Fibroblast of upper back skin (primary cell): Measurements from ENCODE around the gene FRYL.
"Not testable (repeated sequence)": the region's sequence is repeated elsewhere in the genome, so short reads cannot be mapped to it uniquely, and the experiment has no call there.

Experiments
- DNase-seq: peaks from one replicate; pipeline ENCODE4 v3.0.0-alpha.2; 2013

Gene FRYL

DNA sequence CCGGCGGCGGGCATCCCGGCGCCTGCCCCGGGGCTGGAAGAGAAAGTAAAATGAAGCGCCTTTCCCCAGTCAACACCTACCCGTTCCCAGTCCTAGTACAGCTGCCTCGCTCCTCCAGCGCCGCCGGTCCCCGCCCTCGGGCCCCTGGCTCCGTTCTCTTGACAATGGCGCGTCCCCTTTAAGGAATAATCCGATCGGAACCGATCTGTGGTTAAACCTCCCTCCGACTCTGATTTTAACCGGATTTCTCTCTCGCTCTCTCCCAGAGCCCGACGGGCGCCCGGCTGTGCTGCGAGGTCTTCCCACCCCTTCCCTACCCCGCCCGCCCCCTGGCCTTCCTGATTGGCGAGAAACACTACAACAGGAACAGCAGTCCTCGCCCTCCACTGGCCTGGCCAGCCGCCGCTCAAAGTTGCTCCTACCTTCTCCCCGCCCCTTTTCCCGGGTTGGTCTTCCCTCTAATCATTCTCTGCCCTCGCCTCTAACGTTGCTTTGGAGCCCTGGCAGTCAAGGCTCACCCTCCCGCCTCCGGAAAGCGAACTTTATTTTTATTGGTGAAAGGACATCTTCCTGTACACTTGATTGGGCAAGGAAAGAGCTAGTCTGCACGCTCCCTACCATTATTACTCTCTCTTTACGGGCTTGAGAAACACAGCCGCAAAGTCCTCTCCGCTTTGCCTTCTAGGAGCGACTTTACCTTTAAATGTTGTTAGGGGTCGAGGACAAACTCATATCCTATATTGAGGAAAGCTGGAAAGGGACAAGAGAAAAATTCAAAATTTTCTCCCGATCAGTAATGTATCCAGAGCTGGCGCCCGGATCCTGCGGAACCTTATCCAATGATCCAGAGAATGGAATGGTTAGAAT is at the start of gene FRYL:
Gene FRYL (minus strand): TSS at position 282 of the 867 bp plus-strand sequence. CDS start 145,869 bp downstream, outside the sequence.
- peak; percentile 100 for DNase-seq

- no peak for DNase-seq
Observed at GRCh38 chr4:48827622-48828021, 47.5 kb upstream of the FRYL start.

DNA sequence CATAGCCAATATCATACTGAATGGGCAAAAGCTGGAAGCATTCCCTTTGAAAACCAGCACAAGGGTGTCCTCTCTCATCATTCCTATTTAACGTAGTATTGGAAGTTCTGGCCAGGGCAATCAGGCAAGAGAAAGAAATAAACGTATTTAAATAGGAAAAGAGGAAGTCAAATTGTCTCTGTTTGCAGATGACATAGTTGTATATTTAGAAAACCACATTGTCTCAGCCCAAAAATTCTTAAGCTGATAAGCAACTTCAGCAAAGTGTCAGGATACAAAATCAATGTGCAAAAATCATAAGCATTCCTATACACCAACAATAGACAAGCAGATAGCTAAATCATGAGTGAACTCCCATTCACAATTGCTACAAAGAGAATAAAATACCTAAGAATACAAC is 41.4 kb upstream of the FRYL start:
- not testable (repeated sequence) for DNase-seq

GRCh38 chr4:48816971-48817370 is 36.9 kb upstream of the FRYL start:
- no peak for DNase-seq

- DNase-seq: not testable (repeated sequence)
Observed at GRCh38 chr4:48816297-48816696, 36.2 kb upstream of the FRYL start.

GRCh38 chr4:48815483-48815882 is 35.4 kb upstream of the FRYL start:
- DNase-seq: no peak

- DNase-seq: no peak
Observed at GRCh38 chr4:48813964-48814363, 33.9 kb upstream of the FRYL start.

GRCh38 chr4:48812866-48813265 is 32.8 kb upstream of the FRYL start:
- no peak for DNase-seq

GRCh38 chr4:48804584-48805301 is 24.7 kb upstream of the FRYL start:
- DNase-seq: no peak

GRCh38 chr4:48801016-48801715 is 21.1 kb upstream of the FRYL start:
- DNase-seq: no peak

GRCh38 chr4:48800155-48800554 is 20.1 kb upstream of the FRYL start:
- DNase-seq: not testable (repeated sequence)

- DNase-seq: no peak
Observed at GRCh38 chr4:48799157-48799556, 19.1 kb upstream of the FRYL start.

GRCh38 chr4:48798117-48798516 is 18.0 kb upstream of the FRYL start:
- DNase-seq: no peak

- no peak for DNase-seq
Observed at GRCh38 chr4:48796927-48797679, 17.0 kb upstream of the FRYL start.

DNA sequence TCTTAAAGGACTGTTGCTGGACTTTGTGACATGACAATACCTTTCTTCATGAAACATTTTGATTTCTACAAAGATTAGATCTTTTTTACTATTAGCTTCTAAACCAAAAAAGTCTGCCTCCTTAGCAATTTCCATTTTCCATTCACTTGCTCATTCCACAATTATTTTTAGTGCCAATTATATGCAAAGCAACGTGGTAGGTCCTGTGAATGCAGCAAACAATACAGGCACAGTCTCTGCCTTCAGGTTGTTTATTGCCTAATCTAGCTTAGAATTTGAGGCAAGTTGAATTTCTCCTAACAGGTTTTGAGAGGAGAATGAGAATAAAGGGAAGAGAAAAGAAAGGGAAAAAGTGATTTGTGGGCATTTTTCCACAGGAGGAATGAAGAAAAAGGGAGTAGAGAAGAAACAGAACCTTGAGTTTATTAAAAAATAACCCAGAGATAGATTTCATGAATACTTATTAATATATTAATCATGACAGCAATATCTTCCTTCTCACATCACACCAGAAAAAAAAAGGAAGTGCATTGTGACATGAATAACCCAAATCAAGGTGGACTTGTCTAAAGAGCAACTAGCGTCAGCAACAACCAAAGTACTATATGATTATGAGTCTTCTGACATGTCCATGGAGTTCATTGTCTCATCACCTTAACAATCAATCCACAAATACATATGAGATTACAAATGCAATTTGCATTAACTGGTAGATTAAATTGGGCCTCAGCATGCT is 16.3 kb upstream of the FRYL start:
- DNase-seq: no peak

GRCh38 chr4:48795108-48795507 is 15.0 kb upstream of the FRYL start:
- no peak for DNase-seq

DNA sequence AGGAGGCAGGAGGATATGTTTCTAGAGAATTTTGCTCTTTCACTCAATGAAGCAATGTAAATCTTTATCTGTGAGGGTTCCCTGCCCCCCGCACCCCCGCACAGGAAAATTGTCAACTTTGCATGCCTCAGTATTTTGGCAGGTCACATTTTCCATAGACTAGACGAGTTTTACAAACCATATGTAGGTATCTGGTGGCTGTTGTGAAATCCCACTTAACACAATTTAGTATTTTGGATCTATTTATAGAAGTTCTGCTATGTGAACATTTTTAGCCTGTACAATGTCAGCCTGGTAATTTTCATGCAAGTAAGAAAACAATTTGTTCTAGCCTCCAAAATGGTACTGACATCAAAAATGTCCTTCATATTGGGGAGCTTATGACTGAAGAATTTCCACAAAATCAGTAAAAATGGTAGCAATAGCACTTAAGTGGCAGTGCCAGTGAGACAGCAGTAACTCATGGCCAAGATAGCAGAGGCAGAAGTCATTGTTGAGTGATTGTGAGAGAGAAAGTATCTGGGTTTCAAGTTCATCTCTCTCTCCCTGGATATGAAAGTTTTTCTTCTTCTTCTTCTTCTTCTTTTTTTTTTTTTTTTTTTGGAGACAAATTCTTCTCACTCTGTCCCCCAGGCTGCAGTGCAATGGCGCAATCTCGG is 12.4 kb upstream of the FRYL start:
- DNase-seq: no peak

DNA sequence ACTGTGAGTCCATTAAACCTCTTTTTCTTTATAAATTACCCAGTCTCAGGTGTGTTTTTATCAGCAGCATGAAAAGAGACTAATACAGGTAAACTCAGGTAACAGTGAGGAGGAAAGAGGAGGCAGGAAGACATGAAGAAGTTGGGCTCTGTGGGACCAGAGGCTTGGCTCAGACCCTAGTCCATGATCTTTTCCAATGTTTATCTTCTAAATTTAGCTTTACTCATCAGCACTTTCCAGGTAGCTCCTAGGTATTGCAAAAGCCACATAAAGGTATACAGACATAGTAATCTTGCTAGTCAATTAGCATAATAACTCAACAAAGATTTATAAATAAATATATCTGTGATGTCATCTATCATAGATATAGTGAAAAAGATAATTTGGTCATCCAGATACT is 11.2 kb upstream of the FRYL start:
- no peak for DNase-seq

DNA sequence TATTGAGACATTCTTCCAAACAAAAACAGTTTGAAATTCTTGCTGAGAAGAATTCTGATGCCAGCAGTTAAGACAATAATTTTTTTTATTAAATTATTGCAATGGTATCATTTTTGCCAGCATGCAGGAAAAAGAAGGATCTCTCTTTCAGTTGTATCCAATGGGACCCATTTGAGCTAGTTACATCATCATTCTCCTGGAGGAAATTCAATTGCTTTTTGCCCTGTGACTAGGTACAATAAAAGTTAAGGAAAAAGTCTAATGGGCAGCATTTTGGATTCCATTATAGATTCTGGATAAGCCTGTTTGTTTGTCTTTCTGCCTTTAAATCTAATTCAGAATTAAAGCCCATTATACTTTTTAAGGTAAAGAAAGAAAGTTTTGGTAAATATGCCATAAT is 10.5 kb upstream of the FRYL start:
- DNase-seq: no peak

DNA sequence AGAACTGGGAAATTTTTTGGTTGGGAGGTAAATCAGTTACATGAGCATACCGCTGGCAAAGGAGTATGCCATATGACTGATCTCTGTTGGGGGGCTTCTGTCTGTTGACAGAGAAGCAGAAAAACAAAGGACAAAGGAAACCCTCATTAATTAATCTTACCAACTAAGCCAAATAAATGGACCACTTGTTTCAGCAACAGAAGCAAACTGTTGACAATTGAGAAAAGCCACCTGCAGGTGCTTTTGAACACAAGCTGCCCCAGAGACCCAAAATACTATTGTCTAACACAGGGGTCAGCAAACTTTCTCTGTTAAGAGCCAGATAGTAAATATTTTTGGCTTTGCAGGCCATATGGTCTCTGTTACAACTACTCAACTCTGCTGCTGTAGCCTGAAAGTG is 7.0 kb upstream of the FRYL start:
- DNase-seq: no peak

DNA sequence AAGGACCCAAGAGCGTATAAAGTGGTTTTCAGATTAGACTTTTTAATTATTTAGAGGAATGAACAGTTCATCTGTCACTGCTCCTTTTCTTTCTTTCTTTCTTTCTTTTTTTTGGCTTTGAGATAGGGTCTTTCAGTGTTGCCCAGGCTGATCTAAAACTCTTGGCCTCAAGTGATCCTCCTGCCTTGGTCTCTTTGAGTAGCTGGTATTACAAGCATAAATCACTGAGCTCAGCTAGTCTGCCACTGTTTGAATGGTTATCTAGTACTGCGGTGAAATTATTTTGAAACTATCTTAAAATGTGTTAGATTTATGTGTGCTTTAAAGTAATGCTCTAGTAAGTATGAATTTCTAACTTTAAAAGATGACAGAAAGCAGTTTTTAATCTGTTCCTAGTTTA is 6.5 kb upstream of the FRYL start:
- no peak for DNase-seq

GRCh38 chr4:48785302-48785701 is 5.2 kb upstream of the FRYL start:
- DNase-seq: no peak
